ENCODE data around the gene ANKRD52.

- TF ChIP-seq POLR2A (IDR thresholded peaks at IDR 0.05) (no peak), CTCF (IDR thresholded peaks at IDR 0.05) (no peak), POLR2AphosphoS5 (IDR thresholded peaks at IDR 0.05) (no peak)
These were observed 27.0 kb downstream of the ANKRD52 start for GRCh38 chr12:56231184-56231582.
